Measurements from ENCODE around the gene JAG2.

Gene JAG2

GRCh38 chr14:105181549-105182295, 13.1 kb upstream of the JAG2 start:
- DNase-seq, result no peak

GRCh38 chr14:105180592-105181548, 12.3 kb upstream of the JAG2 start, which contains the start of gene NUDT14:
NUDT14 (minus strand) TSS chr14:105181312; CDS start chr14:105181209, 103 bp downstream.
- peak in 1 of 2 experiments; percentile 42 for DNase-seq

- DNase-seq, result peak in 1 of 2 experiments; percentile 30
Observed at GRCh38 chr14:105179191-105179590, 10.6 kb upstream of the JAG2 start.

GRCh38 chr14:105178868-105179140, 10.2 kb upstream of the JAG2 start:
- DNase-seq, result no peak

GRCh38 chr14:105178069-105178867, 9.7 kb upstream of the JAG2 start:
- peak in 1 of 2 experiments; percentile 21 for DNase-seq

DNA sequence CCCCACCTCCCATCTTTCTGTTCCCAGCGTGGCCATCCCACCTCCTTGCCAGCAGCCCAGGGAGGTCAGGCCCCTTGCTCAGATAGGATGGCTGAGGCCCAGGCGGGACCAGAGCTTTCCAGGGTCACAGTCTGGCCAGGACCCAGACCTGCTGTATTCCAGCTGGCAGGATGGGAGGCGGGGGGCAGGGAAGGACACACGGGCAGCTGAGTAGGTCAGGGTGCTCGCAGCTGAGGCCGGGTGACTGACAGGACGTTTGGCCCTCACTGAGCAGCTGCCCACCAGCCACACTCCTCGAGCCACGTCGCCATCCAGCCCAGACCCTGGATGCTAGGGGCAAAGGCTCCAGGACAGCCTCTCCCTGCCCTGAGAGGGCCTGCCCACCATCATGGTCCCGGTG, 8.5 kb upstream of the JAG2 start:
- DNase-seq, result peak in 1 of 2 experiments; percentile 78

DNA sequence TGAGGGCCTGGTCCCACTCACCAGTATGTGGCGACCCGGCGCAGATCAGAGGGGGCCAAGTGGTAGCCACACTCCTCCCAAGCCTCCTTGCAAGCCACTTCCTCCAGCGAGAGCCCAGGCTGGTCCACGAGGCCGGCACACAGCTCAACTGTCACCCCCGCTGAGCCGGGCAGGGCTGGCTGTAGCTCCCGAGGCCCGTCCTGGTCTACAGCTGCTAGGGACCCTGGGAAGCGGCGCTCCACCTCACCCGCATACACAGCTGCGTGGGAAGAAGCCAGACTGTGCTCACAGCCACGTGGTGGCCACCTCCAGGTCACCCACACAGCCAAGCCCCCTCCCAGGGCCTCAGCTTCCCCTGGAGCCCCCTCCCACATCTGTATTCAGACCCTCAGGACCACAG, 7.9 kb upstream of the JAG2 start:
- DNase-seq, result no peak

DNA sequence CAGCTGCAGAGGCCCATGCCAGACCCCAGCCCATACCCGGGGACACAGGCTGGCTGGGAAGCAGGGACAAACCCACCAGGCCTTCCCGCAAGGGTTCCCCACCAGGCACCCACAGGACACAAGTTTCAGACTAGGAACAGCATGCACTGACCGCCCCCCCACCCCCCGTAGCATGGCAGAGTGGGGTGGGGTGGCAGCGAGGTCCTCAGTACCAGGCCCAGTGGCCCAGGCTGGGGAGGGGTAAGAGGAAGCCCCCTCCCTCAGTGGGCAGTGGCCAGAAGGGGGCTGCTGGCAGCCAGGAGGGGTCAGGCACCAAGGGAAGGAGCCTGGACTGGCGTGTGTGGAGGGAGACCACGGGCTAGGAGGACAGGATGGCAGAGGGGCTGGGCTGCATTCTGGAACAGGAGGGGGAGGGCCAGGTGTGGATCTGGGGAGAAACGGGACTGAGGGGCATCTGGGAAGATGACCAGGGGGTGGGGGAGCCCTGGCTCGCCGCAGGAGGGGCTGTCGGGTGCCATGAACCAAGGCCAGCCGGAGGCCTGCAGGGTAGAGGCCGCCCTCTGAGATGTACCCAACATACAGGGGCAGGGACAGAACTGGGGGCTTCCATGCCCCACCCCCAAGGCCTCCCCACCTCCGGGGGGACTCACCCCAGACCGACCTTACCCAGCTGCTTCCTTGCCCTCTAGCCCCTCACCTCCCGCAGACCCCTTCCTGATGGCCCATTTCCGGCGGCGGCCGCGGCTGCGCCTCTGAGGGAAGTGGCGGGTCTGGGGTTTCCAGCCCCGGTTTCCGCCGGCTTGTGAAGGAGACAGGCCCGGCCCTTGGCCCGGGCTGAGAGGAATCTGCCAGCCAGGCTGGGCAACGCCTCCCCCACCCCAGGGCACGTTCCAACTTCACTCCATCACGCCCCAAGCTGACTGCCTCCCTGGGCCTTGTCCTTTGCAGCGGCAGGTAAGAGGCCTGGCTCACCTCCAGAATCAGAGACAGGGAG, 5.6 kb upstream of the JAG2 start:
- no peak for DNase-seq

DNA sequence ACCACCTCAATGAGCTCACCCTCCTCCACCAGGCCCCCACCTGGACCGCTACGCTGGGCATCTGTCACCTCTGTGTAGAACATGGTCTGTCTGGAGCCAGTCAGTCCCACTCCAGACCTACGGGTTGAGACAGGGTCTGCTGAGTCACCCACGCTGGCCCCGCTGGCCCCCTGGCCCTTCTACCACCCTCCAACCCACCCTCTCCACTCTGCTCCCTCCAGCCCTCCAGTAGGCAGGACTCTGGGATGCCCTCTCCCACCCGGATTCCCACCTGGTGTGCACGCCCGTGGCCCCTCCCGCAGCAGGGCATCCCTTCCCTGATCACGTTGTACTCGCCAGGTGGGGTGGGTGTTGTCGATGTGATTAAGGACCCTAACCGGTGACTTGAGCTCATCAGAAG, 4.6 kb upstream of the JAG2 start:
- no peak for DNase-seq

DNA sequence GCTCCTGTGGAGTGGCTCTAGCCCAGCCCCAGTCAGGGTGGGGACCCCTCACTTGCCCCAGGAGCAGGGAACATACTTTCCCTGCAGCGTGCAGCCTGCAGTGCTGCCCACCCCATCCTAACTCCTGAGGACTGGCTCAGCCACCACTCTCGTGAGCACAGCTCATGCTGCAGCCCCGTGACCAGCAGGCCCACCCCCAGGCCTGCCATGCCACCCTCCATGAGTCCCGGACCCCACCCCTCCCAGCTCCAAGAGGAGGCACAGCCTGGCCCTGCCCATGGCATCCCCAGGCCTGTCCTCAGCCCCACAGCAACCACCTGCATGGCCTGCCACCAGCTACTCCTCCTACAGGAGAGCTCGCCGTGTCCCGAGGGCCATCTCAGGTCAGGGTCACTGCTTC, 3.9 kb upstream of the JAG2 start:
- peak in 1 of 2 experiments; percentile 11 for DNase-seq

DNA sequence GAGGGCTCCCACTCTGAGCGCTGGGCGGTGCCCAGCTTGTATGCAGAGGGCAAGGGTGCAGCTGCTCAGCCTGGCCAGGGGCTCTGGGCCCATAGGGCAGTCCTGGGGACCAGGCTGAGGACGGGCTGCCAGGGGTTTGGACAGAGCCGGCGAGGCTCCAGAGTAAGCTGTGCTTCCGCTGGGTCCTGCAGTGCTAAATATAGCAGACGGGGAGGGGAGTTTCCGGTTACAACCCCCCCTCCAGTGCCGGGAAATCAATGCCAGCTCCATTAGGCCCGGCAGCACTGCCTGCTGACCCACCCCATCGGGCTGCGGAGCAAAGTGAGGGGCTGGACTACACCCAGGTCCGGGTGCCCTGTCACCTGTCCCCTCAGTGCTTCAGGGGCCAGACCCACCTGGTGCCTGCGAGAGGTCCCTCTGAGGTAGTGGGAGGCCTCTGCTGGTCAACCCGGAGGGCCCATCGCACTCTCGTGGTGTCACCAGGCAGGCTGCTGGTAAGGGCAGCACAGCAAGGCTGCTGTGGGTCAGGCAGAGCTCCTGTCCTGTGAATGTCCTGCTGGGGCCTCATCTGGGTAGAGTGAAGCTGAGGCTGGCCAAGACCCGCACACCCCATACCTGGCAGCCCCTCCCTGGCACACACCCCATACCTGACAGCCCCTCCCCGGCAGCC, 2.6 kb upstream of the JAG2 start:
- DNase-seq, result peak; percentile 79

GRCh38 chr14:105169776-105170655, 1.4 kb upstream of the JAG2 start:
- peak in 1 of 2 experiments; percentile 47 for DNase-seq

- DNase-seq, result peak in 1 of 2 experiments; percentile 51
Observed at GRCh38 chr14:105168979-105169507, 467 bp upstream of the JAG2 start.

DNA sequence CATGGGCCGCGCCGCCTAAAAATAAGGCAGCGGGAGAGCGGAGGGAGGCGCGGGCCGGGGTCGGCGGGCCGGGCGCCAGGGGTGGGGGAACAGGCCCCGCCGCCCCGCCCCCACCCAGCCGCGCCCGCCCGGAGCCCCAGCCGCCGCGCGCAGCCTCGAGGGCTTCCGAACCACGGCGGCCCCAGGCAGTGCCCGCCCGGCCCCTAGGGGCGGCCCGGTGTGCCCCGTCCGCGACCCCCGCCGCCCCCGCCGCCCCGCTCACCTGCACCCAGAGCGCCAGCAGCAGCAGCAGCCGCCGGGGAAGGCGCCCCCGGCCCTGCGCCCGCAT, 519 bp downstream of the JAG2 start:
- DNase-seq, result no peak

DNA sequence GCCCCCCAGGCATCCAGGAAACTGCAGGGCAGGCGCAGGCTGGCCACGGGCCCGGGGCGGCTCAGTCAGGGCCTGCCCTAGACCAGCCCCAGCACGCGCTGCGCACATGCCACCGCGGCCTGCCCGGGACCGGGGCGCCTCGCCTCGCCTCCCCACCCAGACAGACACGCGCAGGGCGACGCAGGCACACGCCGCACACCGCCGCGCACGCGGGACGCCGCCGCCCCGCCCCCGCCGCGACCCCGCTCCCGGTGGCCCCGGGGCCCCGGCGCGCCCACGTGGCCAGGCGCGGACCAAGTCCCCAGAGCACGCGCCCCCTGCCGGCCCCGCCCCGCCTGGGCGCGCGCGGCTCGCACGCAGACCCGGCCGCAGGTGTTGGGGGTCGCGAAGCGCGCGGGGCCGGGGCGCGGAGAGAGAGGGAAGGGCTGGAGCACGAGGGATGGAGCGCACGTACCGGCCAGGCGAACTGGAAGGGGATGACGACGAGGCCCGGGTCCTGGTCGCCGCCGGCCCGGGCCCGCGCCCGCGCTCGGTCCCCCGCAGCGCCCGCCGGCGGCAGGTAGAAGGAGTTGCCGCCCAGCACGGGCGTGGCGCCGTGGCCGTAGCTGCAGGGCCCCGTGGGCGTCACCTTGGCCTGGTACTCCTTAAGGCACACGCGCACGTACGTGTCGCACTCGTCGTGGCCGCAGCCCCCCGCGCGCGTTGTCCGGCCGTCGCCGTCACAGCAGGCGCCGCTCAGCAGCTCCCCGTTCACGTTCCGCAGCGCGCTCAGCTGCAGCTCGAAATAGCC, 1.1 kb downstream of the JAG2 start:
- DNase-seq, result no peak

DNA sequence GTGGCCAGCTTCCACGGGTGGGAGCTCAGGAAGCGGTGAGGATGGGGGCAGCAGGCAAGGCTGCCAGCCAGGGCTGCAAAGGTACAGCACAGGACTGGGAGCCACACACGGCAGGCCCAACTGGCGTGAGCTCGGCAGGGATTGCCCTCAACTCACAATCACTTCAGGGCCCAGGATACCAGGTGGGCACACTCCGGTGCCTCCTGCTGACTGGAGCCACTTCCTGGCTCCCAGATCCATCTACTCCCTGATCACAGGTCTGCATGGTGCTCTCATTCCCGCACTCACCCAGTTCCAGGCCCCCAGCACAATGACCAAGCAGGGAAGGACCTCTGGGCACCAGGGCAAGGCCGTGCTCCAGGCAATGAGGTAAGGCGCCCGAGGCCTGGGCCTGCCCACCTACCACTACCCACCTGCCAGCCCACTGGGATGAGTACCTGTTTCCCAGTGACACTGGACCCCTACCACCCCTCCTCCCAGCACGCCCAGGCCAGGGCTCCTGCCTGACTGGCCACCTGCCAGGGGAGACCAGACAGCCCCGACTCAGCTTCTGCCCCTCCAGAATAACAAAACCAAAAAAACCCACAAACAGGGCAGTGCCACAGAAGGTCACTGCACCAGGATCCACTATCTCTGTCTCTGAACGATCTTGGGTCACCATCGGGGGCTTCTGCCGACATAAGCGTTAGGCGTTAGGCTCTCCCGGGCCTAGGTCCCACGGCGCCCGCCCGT, 1.8 kb downstream of the JAG2 start:
- no peak for DNase-seq

GRCh38 chr14:105165761-105166485, 2.7 kb downstream of the JAG2 start:
- no peak for DNase-seq
